GM18505 (cell line): Measurements from ENCODE around the gene PLPP1.
A peak's percentile ranks its signal among the peaks of the same experiment; 100 is the strongest.

Experiments used
- ATAC-seq: cut with Tn5 transposase; IDR thresholded peaks from one replicate; pipeline ENCODE4 v1.9.1; 2021; ENCODE audit not compliant: unreplicated experiment
- POLR2A ChIP-seq: IDR thresholded peaks from 4 replicates; pipeline ENCODE4 v1.6.1; 2011; ENCODE audit warnings: borderline replicate concordance; ENCODE audit not compliant: insufficient read depth, insufficient read length; ENCODE audit errors: extremely low read depth

Gene PLPP1

GRCh38 chr5:55437452-55437851 lies 97.3 kb downstream of the PLPP1 start:
- no peak for TF ChIP-seq POLR2A
- no peak for ATAC-seq

- no peak for ATAC-seq
- TF ChIP-seq POLR2A = no peak
Measured at GRCh38 chr5:55432549-55432948, 102.2 kb downstream of the PLPP1 start.

DNA sequence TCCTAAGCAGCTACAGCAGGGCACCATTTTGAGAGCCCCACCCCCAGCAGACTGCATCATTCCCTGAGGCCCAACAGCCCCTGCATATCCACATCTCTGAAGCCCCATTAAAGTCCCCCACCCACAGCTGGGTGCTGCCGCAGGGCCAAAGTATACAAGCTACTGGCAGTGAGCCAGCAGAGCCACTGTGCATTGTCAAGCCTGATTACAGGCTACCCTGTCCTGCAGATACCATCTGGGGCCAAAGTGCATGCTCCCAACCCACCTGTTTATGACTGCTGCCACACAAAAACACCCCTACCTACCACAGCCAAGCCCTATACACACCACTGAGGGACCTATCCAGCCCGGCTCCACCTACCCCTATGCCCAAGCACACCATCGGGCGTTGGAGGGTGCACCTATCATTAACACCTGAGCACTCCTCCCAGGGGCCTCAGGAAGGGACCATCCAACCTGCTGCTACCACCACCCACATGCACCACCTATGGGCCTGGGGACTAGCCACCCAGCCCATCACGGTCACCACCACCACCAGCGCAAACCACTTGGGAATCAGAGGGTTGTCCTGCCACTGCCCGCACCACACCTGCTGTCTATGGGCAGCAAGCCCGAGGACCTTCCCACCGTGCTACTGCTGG lies 105.0 kb downstream of the PLPP1 start:
- TF ChIP-seq POLR2A = no peak
- ATAC-seq = no peak

- no peak for ATAC-seq
- TF ChIP-seq POLR2A = no peak
Measured at GRCh38 chr5:55429221-55429612, 105.5 kb downstream of the PLPP1 start.

DNA sequence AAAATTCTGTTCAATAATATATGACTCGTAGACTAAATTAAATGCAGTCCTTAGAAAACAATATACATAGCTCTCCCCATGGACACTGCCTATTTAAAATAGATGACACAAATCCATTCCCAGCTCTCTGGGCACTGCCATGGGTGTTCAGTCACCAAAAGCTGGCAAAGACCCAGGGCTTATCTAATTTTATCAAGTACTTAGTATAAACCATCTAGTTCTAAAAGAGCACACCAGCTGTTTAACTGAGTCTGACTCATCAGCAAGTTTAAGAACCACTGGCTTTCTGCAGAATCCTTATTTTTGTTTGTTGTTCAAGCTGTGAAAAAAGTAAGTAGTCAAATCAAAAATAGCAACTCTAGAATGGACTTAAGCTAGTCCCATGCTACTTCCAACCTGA lies 107.6 kb downstream of the PLPP1 start:
- TF ChIP-seq POLR2A = no peak
- no peak for ATAC-seq

DNA sequence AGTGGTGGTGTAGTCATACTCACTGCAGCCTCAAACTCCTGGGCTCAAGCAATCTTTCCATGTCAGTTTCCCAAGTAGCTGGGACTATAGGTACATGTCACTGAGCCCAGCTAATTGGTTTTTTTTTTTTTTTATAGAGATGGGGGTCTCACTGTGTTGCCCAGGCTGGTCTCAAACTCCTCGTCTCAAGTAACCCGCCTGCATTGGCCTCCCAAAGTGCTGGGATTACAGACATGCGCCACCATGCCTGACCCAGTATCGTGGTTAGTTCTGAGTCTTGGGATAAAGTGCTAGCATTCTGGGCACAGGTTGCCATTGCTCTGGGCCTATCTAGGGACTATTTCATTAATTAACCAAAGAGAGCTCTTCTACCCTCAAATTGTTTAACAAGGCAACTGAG lies 108.3 kb downstream of the PLPP1 start:
- no peak for TF ChIP-seq POLR2A
- no peak for ATAC-seq

- peak; percentile 95 for ATAC-seq
- no peak for TF ChIP-seq POLR2A
Measured at GRCh38 chr5:55421074-55421529, 113.7 kb downstream of the PLPP1 start.

DNA sequence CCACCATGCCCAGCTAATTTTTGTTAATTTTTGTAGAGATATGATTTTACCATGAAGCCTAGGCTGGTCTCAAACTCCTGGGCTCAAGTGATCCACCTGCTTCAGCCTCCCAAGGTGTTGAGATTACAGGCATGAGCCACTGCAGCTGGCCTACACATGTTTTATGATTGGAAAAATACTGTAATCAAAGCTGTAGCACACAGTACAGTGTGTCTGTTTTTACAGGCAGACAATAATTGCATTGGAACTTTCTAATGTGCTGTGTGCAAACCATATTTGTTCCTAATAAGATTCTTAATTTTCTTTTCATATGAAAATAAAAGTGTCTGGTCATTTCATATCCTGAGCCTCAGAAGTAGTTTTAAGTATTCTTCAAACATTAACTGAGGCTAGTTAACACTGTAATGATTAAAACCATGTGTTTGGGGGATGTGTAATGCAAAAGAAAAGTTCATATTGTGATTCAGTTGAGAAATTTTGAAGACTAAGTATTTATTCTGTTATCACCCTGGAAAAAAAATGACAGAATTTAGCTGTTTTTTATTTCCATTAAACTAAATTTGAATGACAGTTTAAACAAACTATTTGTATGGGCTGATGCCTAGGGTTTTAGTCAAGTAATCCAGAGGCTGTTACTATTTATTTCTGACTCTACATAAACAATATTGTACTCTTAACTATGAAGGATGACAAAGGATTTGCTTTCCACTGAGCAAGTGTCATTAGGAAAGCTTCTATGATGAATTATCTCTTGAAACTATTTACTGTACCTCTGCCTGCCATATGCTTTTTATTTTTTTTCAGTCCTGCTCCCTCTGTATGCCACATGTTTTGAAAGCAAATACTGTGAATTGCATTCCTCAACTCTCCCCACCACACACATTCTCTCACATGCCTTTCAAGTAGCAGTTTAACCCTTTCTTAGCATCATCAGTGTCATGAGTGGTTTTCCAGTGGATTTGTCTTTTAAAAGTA lies 115.5 kb downstream of the PLPP1 start:
- ATAC-seq = no peak
- TF ChIP-seq POLR2A = no peak

DNA sequence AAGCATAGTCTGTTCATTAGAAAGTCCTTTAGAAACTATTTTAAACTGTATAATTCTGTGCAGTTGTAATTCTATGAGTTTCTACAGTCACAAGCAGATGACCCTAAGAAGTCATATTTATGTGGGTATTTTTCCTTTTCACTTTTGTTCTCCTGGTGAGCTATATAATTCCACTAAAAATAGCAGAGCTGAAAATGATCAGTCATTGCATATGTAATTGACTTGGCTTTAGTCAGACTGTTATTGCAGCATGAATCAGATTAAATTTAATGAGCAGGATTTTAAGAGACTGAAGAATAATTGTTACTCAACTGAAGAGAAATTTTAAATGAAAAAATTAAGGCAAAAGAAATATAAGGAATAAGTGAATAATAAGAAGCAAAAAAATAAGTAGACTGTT lies 118.5 kb downstream of the PLPP1 start:
- ATAC-seq = no peak

DNA sequence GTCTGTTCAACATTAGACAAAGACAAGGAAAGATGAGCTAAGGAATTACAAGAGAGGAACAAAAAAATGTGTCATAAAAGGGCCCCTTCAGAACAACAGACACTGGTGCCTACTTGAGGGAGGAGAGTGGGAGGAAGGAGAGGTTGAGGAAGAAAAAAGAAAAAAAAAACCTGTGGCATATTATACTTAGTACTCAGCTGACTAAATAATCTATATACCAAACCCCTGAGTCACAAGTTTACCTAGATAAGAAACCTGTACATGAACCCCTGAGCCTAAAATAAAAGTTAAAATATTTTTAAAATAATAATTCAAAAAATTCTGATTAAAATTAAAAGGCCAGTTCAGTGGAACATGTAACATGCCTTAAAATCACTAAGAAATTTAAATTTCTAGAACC lies 119.7 kb downstream of the PLPP1 start:
- no peak for TF ChIP-seq POLR2A
- no peak for ATAC-seq

More for the DNA sequence above, 118.5 kb downstream of the PLPP1 start:
- no peak for TF ChIP-seq POLR2A

- no peak for ATAC-seq
- no peak for TF ChIP-seq POLR2A
Measured at GRCh38 chr5:55413644-55414043, 121.1 kb downstream of the PLPP1 start.

- no peak for TF ChIP-seq POLR2A
- no peak for ATAC-seq
Measured at GRCh38 chr5:55411876-55412275, 122.9 kb downstream of the PLPP1 start.

DNA sequence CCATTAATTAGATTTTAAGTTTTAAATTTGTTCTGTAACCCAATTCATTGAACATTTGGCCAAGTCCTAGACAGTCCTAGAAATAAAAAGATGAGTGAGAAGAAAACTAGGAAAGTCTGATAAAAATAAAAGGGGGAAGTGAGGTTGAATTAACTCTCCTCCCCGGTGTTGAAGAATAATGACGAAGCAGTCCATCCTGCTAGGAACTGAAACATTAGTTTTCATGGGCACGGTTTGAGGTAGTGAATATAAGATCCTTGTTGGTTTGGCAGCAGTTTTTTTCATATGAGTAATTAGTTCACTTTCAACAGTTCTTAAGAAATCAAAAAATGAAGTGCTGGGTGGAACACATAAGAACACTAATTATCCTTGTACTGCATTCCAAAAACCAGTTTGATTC lies 123.9 kb downstream of the PLPP1 start:
- no peak for TF ChIP-seq POLR2A
- no peak for ATAC-seq

GRCh38 chr5:55409775-55410174 lies 125.0 kb downstream of the PLPP1 start:
- TF ChIP-seq POLR2A = no peak
- no peak for ATAC-seq
